HG03095 (cell line): ENCODE measurements around the gene PTF1A.

Experiments
- ATAC-seq: cut with Tn5 transposase; IDR thresholded peaks from one replicate; pipeline ENCODE4 v1.9.1; 2021; ENCODE audit warnings: moderate library complexity; ENCODE audit not compliant: unreplicated experiment

PTF1A gene

GRCh38 chr10:23186178-23186577 is 5.9 kb upstream of the PTF1A start:
- ATAC-seq: no peak

GRCh38 chr10:23186697-23187096 is 5.4 kb upstream of the PTF1A start:
- ATAC-seq: no peak

GRCh38 chr10:23187155-23187554 is 5.0 kb upstream of the PTF1A start:
- ATAC-seq: no peak

- no peak for ATAC-seq
Observed at GRCh38 chr10:23189024-23189423, 3.1 kb upstream of the PTF1A start.

GRCh38 chr10:23190872-23191763 is 994 bp upstream of the PTF1A start:
- ATAC-seq: no peak

GRCh38 chr10:23192712-23193434 is 761 bp downstream of the PTF1A start:
- no peak for ATAC-seq

- no peak for ATAC-seq
Observed at GRCh38 chr10:23193435-23194074, 1.4 kb downstream of the PTF1A start.

- no peak for ATAC-seq
Observed at GRCh38 chr10:23194471-23194965, 2.4 kb downstream of the PTF1A start.

GRCh38 chr10:23194966-23195845 is 3.1 kb downstream of the PTF1A start:
- ATAC-seq: no peak

- no peak for ATAC-seq
Observed at GRCh38 chr10:23195846-23196600, 3.9 kb downstream of the PTF1A start.

- no peak for ATAC-seq
Observed at GRCh38 chr10:23196915-23197314, 4.8 kb downstream of the PTF1A start.

- no peak for ATAC-seq
Observed at GRCh38 chr10:23197416-23197861, 5.3 kb downstream of the PTF1A start.

- no peak for ATAC-seq
Observed at GRCh38 chr10:23198610-23198939, 6.5 kb downstream of the PTF1A start.

GRCh38 chr10:23198940-23199767 is 7.0 kb downstream of the PTF1A start:
- no peak for ATAC-seq

GRCh38 chr10:23199768-23200511 is 7.8 kb downstream of the PTF1A start:
- no peak for ATAC-seq

- ATAC-seq: no peak
Observed at GRCh38 chr10:23200586-23200985, 8.5 kb downstream of the PTF1A start.

GRCh38 chr10:23200997-23201652 is 9.0 kb downstream of the PTF1A start:
- no peak for ATAC-seq

GRCh38 chr10:23201837-23202236 is 9.7 kb downstream of the PTF1A start:
- no peak for ATAC-seq
